ENCODE measurements around the gene RNF111.

DNA sequence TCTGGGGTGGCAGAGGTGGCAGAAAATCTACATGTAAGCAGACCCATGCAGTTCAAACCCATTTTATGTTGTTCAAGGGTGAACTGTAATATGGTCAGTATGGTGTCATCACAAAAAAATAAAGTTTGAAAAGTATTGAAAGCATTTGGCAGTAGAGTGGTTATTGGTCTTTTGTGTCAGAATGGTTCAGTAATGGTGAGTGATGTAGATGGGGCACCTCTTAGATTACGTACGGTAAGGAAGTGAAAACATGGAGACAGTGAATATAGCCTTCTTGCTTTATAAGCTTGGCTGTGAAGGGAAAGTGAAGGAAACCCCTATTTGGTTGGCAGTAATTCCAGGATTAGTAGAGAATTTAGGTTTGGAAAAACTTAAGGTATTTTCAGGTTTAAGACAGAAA is 100.3 kb downstream of the RNF111 start:
- TF ChIP-seq SMC3 (conservative IDR thresholded peaks at IDR 0.05; ENCODE audit: poor library complexity) (no peak), POLR2AphosphoS5 (IDR thresholded peaks at IDR 0.05) (no peak), CTCF (IDR thresholded peaks at IDR 0.05; ENCODE audit: poor library complexity, severe bottlenecking) (no peak)
